Fibroblast of lung (primary cell): Measurements from ENCODE around the gene ASAP2. TPM values are rescaled to one million over a fixed set of nuclear protein-coding genes. Genes with fewer than 3 reads are reported as not detected.

ENCODE experiments used
- DNase-seq, 2 donors: peaks; one replicate each; pipeline versions ENCODE4 v3.0.0 to v3.0.0-alpha.2; 2010; ENCODE audit warnings: low read depth in 2 of 2
- H2AFZ ChIP-seq: 2 replicates; pipeline ENCODE4 v1.5.1; 2012; ENCODE audit warnings: low read length, control low read depth, inconsistent platforms
- H3K27ac ChIP-seq: 2 replicates; pipeline ENCODE4 v1.5.1; 2011; ENCODE audit warnings: low read length, control low read depth; ENCODE audit not compliant: insufficient read depth
- H3K27me3 ChIP-seq: 2 replicates; pipeline ENCODE4 v1.5.1; 2011; ENCODE audit warnings: mild to moderate bottlenecking, low read length; ENCODE audit not compliant: control insufficient read depth, insufficient read depth
- H3K36me3 ChIP-seq: 2 replicates; pipeline ENCODE4 v1.5.1; 2011; ENCODE audit warnings: low read length; ENCODE audit not compliant: control insufficient read depth, insufficient read depth
- H3K4me1 ChIP-seq: 2 replicates; pipeline ENCODE4 v1.5.1; 2011; ENCODE audit warnings: low read length; ENCODE audit not compliant: control insufficient read depth, insufficient read depth; ENCODE audit errors: extremely low read depth
- H3K4me2 ChIP-seq: 2 replicates; pipeline ENCODE4 v1.5.1; 2011; ENCODE audit warnings: low read length, control low read depth; ENCODE audit not compliant: insufficient read depth; ENCODE audit errors: extremely low read depth
- H3K4me3 ChIP-seq, 4 experiments: fragments of 200-600 bp in 1 of 4; sonication (generic) in 1 of 4; replicated peaks in 1 of 4; 2 replicates each; pipeline ENCODE4 v1.5.1; 2011 to 2016; ENCODE audit warnings: low read length in 4 of 4, low read depth in 3 of 4, mild to moderate bottlenecking in 3 of 4, control low read depth in 2 of 4, inconsistent platforms in 1 of 4, mixed read lengths in 1 of 4; ENCODE audit not compliant: insufficient read depth in 1 of 4; ENCODE audit errors: control extremely low read depth in 1 of 4
- H3K79me2 ChIP-seq: 2 replicates; pipeline ENCODE4 v1.5.1; 2012; ENCODE audit warnings: mild to moderate bottlenecking, low read length, inconsistent platforms; ENCODE audit not compliant: control insufficient read depth, insufficient read depth
- H3K9ac ChIP-seq: 2 replicates; pipeline ENCODE4 v1.5.1; 2011; ENCODE audit warnings: mild to moderate bottlenecking, low read length, control low read depth; ENCODE audit not compliant: insufficient read depth
- H3K9me3 ChIP-seq: 2 replicates; pipeline ENCODE4 v1.5.1; 2012; ENCODE audit warnings: low read depth, low read length; ENCODE audit not compliant: control insufficient read depth, insufficient read depth
- H4K20me1 ChIP-seq: 2 replicates; pipeline ENCODE4 v1.5.1; 2011; ENCODE audit warnings: low read length; ENCODE audit not compliant: control insufficient read depth, insufficient read depth; ENCODE audit errors: extremely low read depth
- EZH2 ChIP-seq: IDR thresholded peaks from 2 replicates; pipeline ENCODE4 v1.5.1; 2012; ENCODE audit warnings: low read length, control low read depth, mild to moderate bottlenecking; ENCODE audit errors: missing control alignments
- polyA plus RNA-seq, 2 donors: library from polyadenylated mRNA; depleted of rRNA in 1 of 2; stranded (reverse) in 1 of 2; unstranded in 1 of 2; fragments of >200 nt; gene quantifications; 2 replicates each; pipeline ENCODE4 v1.2.1, GENCODE V29; 2011 to 2012; ENCODE audit warnings: missing spikeins in 1 of 2
- total RNA-seq: library from RNA; depleted of rRNA; stranded (reverse); fragments of >200 nt; gene quantifications from 2 replicates; pipeline ENCODE4 v1.2.1, GENCODE V29; 2014
- TF ChIP-seq, protein P1 (sequence below), 2 donors: IDR thresholded peaks in 1 of 2; conservative IDR thresholded peaks in 1 of 2; 1 replicate in 1 of 2; 2 replicates in 1 of 2; pipeline ENCODE4 v1.5.1; 2011 to 2012; ENCODE audit warnings: low read length in 2 of 2, control low read depth in 1 of 2, inconsistent platforms in 1 of 2, low read depth in 1 of 2, mild to moderate bottlenecking in 1 of 2

The ASAP2 gene
- total and polyA plus RNA-seq, 2 donors (not counting 1 experiment from before 2014, with no cell fraction given) = 19.2 to 19.9 TPM

- H3K4me1 ChIP-seq = peaks cover 31% of the 10 kb centered on the region
- H3K9ac ChIP-seq = no peak overlapping the region
Measured at GRCh38 chr2:9256147-9256546, 49.5 kb downstream of the ASAP2 start.

DNA sequence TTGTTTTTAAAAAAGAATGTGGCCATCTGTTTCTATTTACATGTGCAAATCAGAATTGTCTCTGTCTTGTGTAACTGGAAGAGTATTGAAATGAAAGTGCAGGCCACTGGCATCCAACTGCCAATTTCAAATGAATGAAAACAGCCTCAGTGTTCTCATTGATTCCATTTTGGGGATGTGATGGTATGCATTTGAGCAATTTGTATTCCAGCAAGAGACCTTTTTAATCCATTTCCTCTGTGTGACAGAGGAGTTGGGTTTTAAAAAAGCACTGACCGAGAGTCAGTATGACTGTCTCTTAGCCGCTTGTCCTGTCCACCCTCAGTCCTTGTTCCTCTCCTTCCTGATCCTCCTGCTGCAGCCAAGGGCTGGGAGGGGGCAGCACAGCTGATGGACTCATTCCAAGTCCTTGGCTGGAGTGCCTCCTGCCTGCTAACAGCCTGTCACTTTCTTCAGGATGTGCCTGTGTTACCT is 50.0 kb downstream of the ASAP2 start:
- H2AFZ ChIP-seq = no peak overlapping the region
- H3K4me3 ChIP-seq = peak overlapping the region in 1 of 4 experiments; percentile 17
- no peaks in the 10 kb centered on the region for H3K9me3 ChIP-seq
- no peaks in the 10 kb centered on the region for H3K27me3 ChIP-seq
- H3K36me3 ChIP-seq = no peaks in the 10 kb centered on the region
- H3K79me2 ChIP-seq = peaks cover 66% of the 10 kb centered on the region
- H4K20me1 ChIP-seq = no peaks in the 10 kb centered on the region
- DNase-seq = no peak
- H3K27ac ChIP-seq = peak overlapping the region; percentile 61
- H3K9ac ChIP-seq = peak overlapping the region; percentile 30
- H3K4me2 ChIP-seq = peak overlapping the region; percentile 73
- TF ChIP-seq, protein P1, sequence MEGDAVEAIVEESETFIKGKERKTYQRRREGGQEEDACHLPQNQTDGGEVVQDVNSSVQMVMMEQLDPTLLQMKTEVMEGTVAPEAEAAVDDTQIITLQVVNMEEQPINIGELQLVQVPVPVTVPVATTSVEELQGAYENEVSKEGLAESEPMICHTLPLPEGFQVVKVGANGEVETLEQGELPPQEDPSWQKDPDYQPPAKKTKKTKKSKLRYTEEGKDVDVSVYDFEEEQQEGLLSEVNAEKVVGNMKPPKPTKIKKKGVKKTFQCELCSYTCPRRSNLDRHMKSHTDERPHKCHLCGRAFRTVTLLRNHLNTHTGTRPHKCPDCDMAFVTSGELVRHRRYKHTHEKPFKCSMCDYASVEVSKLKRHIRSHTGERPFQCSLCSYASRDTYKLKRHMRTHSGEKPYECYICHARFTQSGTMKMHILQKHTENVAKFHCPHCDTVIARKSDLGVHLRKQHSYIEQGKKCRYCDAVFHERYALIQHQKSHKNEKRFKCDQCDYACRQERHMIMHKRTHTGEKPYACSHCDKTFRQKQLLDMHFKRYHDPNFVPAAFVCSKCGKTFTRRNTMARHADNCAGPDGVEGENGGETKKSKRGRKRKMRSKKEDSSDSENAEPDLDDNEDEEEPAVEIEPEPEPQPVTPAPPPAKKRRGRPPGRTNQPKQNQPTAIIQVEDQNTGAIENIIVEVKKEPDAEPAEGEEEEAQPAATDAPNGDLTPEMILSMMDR (conservative IDR thresholded peaks at IDR 0.05 in 1 of 2, IDR thresholded peaks at IDR 0.05 in 1 of 2; ENCODE audit: low read depth in 1 of 2, low read length in 2 of 2) = no peak
- no peak for TF ChIP-seq EZH2
- H3K4me1 ChIP-seq = peaks cover 33% of the 10 kb centered on the region

More at GRCh38 chr2:9256147-9256546, 49.5 kb downstream of the ASAP2 start:
- TF ChIP-seq EZH2 = no peak
- TF ChIP-seq, protein P1 (conservative IDR thresholded peaks at IDR 0.05 in 1 of 2, IDR thresholded peaks at IDR 0.05 in 1 of 2; ENCODE audit: low read depth in 1 of 2, low read length in 2 of 2) = no peak
- peak overlapping the region; percentile 73 for H3K4me2 ChIP-seq
- no peak overlapping the region for H3K27ac ChIP-seq
- H4K20me1 ChIP-seq = no peaks in the 10 kb centered on the region
- no peak overlapping the region for H2AFZ ChIP-seq
- no peak for DNase-seq
- peaks cover 64% of the 10 kb centered on the region for H3K79me2 ChIP-seq
- H3K4me3 ChIP-seq = no peak overlapping the region
- H3K36me3 ChIP-seq = no peaks in the 10 kb centered on the region
- no peaks in the 10 kb centered on the region for H3K9me3 ChIP-seq
- no peaks in the 10 kb centered on the region for H3K27me3 ChIP-seq

- Histone ChIP-seq H3K4me1 (peaks cover 34% of the 10 kb centered on the region), H2AFZ (peak overlapping the region; percentile 29), H3K27me3 (no peaks in the 10 kb centered on the region), H3K27ac (peak overlapping the region; percentile 58), H3K9me3 (no peaks in the 10 kb centered on the region), H4K20me1 (no peaks in the 10 kb centered on the region), H3K79me2 (peaks cover 71% of the 10 kb centered on the region), H3K9ac (peak overlapping the region; percentile 46), H3K36me3 (no peaks in the 10 kb centered on the region), H3K4me2 (peak overlapping the region; percentile 72), H3K4me3 (peak overlapping the region in 1 of 4 experiments; percentile 11)
- no peak for TF ChIP-seq EZH2
- TF ChIP-seq, protein P1 (conservative IDR thresholded peaks at IDR 0.05 in 1 of 2, IDR thresholded peaks at IDR 0.05 in 1 of 2; ENCODE audit: low read depth in 1 of 2, low read length in 2 of 2) = no peak
- DNase-seq = peak in 1 of 2 donors; percentile 47
Measured at GRCh38 chr2:9258501-9258900, 51.9 kb downstream of the ASAP2 start.
